H1 (cell line): ENCODE measurements around the gene CCDC60. TPM values are rescaled to one million over a fixed set of nuclear protein-coding genes. Genes with fewer than 3 reads are reported as not detected.

Source experiments
- CBX8 ChIP-seq: fragments of 300-800, 300-1000 bp; sonication (generic); IDR thresholded peaks from 2 replicates; pipeline ENCODE4 v1.7.1; 2016; ENCODE audit warnings: low read depth, low read length, borderline replicate concordance
- CHD1 ChIP-seq: IDR thresholded peaks from 2 replicates; pipeline ENCODE4 v1.6.1; 2012; ENCODE audit warnings: low read depth, low read length, improper control_type of control experiment
- CHD2 ChIP-seq: IDR thresholded peaks from 2 replicates; pipeline ENCODE4 v1.6.1; 2012; ENCODE audit warnings: low read length, improper control_type of control experiment
- CHD7 ChIP-seq: fragments of 300-600 bp; sonication (generic); IDR thresholded peaks from 2 replicates; pipeline ENCODE4 v1.7.1; 2012; ENCODE audit warnings: low read length, moderate library complexity, mild to moderate bottlenecking, inconsistent platforms; ENCODE audit not compliant: insufficient replicate concordance
- E2F6 ChIP-seq: IDR thresholded peaks from 2 replicates; pipeline ENCODE4 v1.6.1; 2012; ENCODE audit warnings: inconsistent platforms
- GTF2F1 ChIP-seq: IDR thresholded peaks from 2 replicates; pipeline ENCODE4 v1.6.1; 2012; ENCODE audit warnings: low read depth, low read length, improper control_type of control experiment, borderline replicate concordance
- MAX ChIP-seq: IDR thresholded peaks from 2 replicates; pipeline ENCODE4 v1.6.1; 2012; ENCODE audit warnings: inconsistent platforms
- POLR2A ChIP-seq, 2 experiments: IDR thresholded peaks; 1 replicate in 1 of 2; 2 replicates in 1 of 2; pipeline ENCODE4 v1.6.1; 2011; ENCODE audit warnings: low read depth in 2 of 2, low read length in 2 of 2, mild to moderate bottlenecking in 2 of 2; ENCODE audit errors: control extremely low read depth in 1 of 2
- SIX5 ChIP-seq: IDR thresholded peaks from 2 replicates; pipeline ENCODE4 v1.6.1; 2011; ENCODE audit warnings: mild to moderate bottlenecking, low read depth, low read length
- SP2 ChIP-seq: IDR thresholded peaks from 2 replicates; pipeline ENCODE4 v1.6.1; 2012; ENCODE audit warnings: mild to moderate bottlenecking, low read length, inconsistent platforms
- TAF1 ChIP-seq: IDR thresholded peaks from 2 replicates; pipeline ENCODE4 v1.6.1; 2011; ENCODE audit warnings: mild to moderate bottlenecking, low read depth, low read length
- TBP ChIP-seq: IDR thresholded peaks from 2 replicates; pipeline ENCODE4 v1.6.1; 2011; ENCODE audit warnings: low read depth, low read length, improper control_type of control experiment
- polyA plus RNA-seq, 7 experiments: library from polyadenylated mRNA; depleted of rRNA in 3 of 7; stranded (reverse) in 5 of 7; unstranded in 2 of 7; fragments of >200 nt in 5 of 7; fragments of 200-250 nt in 2 of 7; gene quantifications; 1 replicate in 5 of 7; 2 replicates in 1 of 7; 4 replicates in 1 of 7; pipeline versions ENCODE4 v1.2.1 to v1.2.3, GENCODE V29; 2011 to 2013; ENCODE audit warnings: missing spikeins in 2 of 7, mixed read lengths in 2 of 7
- total RNA-seq: library from RNA; stranded (reverse); fragmentation: NEBNext Ultra II Directional; extraction: Animal tissue kit (Norgen Biotek cat#: 25700); gene quantifications from 2 replicates; pipeline ENCODE4 v1.2.1, GENCODE V29; 2021

Gene CCDC60
- total and polyA plus RNA-seq, 2 of the 8 experiments (the other 6 are each of a cell fraction or from before 2014, with no cell fraction given): 0.05 TPM; not detected in 1

GRCh38 chr12:119341020-119341419 lies 6.5 kb downstream of the CCDC60 start (continued):
- TF ChIP-seq CHD7 (no peak), POLR2A (IDR thresholded peaks at IDR 0.05; ENCODE audit: control extremely low read depth in 1 of 2, low read depth in 2 of 2, low read length in 2 of 2) (no peak), E2F6 (no peak), TBP (no peak), SIX5 (no peak), SP2 (no peak), CHD1 (no peak), TAF1 (no peak), CBX8 (no peak), CHD2 (no peak), GTF2F1 (no peak), MAX (no peak)
